ENCODE results near the gene TSPAN18. TPM values are rescaled to one million over a fixed set of nuclear protein-coding genes. Genes with fewer than 3 reads are reported as not detected.

Gene TSPAN18
- total and polyA plus RNA-seq, 10 of the 15 experiments (the other 5 are each of a cell fraction or from before 2014, with no cell fraction given), result 0.02 to 0.77 (median 0.13) TPM; not detected in 1

GRCh38 chr11:44978274-44978960 is 251.7 kb downstream of the TSPAN18 start (continued):
- no peak for TF ChIP-seq E2F8 (IDR thresholded peaks at IDR 0.05; ENCODE audit: low read depth, partially characterized antibody)

- H3K9ac ChIP-seq (ENCODE audit: control insufficient read depth, insufficient read depth, low read length), result no peak overlapping the region
- no peak for ATAC-seq
- intact Hi-C loops (cut with micrococcal nuclease; ENCODE audit: unreplicated experiment), result no loop called here
- no TSS peak for BruUV-seq (replicated peaks)
- H4K20me1 ChIP-seq (ENCODE audit: control insufficient read depth, insufficient read depth), result no peaks in the 10 kb centered on the region; the same call in 1 of the 2 replicates
- H3K27ac ChIP-seq (ENCODE audit: control insufficient read depth, insufficient read depth), result no peak overlapping the region
- CTCF ChIA-PET, result no interaction called here
- DNase-seq (ENCODE audit: low read depth, low spot score), result no peak
- H3K4me3 ChIP-seq, result no peak overlapping the region
- TF ChIP-seq TBL1XR1 (IDR thresholded peaks at IDR 0.05; ENCODE audit: low read depth, low read length) (no peak), YY1 (IDR thresholded peaks at IDR 0.05; ENCODE audit: low read depth, low read length) (no peak)
- TF ChIP-seq, protein P1, sequence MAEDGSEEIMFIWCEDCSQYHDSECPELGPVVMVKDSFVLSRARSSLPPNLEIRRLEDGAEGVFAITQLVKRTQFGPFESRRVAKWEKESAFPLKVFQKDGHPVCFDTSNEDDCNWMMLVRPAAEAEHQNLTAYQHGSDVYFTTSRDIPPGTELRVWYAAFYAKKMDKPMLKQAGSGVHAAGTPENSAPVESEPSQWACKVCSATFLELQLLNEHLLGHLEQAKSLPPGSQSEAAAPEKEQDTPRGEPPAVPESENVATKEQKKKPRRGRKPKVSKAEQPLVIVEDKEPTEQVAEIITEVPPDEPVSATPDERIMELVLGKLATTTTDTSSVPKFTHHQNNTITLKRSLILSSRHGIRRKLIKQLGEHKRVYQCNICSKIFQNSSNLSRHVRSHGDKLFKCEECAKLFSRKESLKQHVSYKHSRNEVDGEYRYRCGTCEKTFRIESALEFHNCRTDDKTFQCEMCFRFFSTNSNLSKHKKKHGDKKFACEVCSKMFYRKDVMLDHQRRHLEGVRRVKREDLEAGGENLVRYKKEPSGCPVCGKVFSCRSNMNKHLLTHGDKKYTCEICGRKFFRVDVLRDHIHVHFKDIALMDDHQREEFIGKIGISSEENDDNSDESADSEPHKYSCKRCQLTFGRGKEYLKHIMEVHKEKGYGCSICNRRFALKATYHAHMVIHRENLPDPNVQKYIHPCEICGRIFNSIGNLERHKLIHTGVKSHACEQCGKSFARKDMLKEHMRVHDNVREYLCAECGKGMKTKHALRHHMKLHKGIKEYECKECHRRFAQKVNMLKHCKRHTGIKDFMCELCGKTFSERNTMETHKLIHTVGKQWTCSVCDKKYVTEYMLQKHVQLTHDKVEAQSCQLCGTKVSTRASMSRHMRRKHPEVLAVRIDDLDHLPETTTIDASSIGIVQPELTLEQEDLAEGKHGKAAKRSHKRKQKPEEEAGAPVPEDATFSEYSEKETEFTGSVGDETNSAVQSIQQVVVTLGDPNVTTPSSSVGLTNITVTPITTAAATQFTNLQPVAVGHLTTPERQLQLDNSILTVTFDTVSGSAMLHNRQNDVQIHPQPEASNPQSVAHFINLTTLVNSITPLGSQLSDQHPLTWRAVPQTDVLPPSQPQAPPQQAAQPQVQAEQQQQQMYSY (CRISPR knock-in tag; IDR thresholded peaks at IDR 0.05), result no peak
- WGBS (ENCODE audit: insufficient coverage, insufficient replicate concordance, low lambda C conversion rate, missing lambda C conversion rate), result 0% methylated on average over 1 of the region's 1 CpG
- RAD21 ChIA-PET (ENCODE audit: unreplicated experiment), result no interaction called here
- H3K79me2 ChIP-seq (ENCODE audit: control insufficient read depth, insufficient read depth, low read length), result no peaks in the 10 kb centered on the region
- FAIRE-seq, result no peak
- H3K9me3 ChIP-seq (replicated peaks; ENCODE audit: control insufficient read depth, insufficient read depth, low read length), result no peaks in the 10 kb centered on the region
- SMC1A ChIA-PET (ENCODE audit: uncharacterized antibody, unreplicated experiment), result no interaction called here
- no peaks in the 10 kb centered on the region; the same call in 1 of the 2 replicates for H3K4me1 ChIP-seq (ENCODE audit: control insufficient read depth, insufficient read depth, low read length)
- H3K27me3 ChIP-seq (replicated peaks in 1 of 2; ENCODE audit: control insufficient read depth in 2 of 2, insufficient read depth in 2 of 2, low read length in 1 of 2), result no peaks in the 10 kb centered on the region
- no peak overlapping the region for H3K4me2 ChIP-seq (ENCODE audit: control insufficient read depth, insufficient read depth)
- H3K36me3 ChIP-seq (ENCODE audit: control insufficient read depth in 2 of 2, insufficient read depth in 2 of 2, low read length in 1 of 2), result no peaks in the 10 kb centered on the region
- POLR2A ChIA-PET, result no interaction called here
- no peak overlapping the region; the same call in 1 of the 2 replicates for H2AFZ ChIP-seq (ENCODE audit: control insufficient read depth, low read depth, low read length)
- in situ Hi-C loops (cut with MboI), result no loop called here
Measured at GRCh38 chr11:44978961-44979331, 252.2 kb downstream of the TSPAN18 start.
